IMR-90 (cell line): ENCODE results near the gene MAP4K1. TPM values are rescaled to one million over a fixed set of nuclear protein-coding genes. Genes with fewer than 3 reads are reported as not detected.

Experiments
- ATAC-seq: fragments of 200-7000 bp; cut with Tn5 transposase; 2 replicates; pipeline ENCODE4 v1.9.1; 2020; ENCODE audit warnings: low read depth, mild to moderate bottlenecking, moderate library complexity
- BruUV-seq: library from RNA; stranded (reverse); fragments of 400-500 nt; replicated peaks from 2 replicates; lab custom pipeline; 2021; lab: Mats Ljungman, UMichigan
- CTCF ChIA-PET: fragments of 300-600 bp; formaldehyde crosslinking; extraction: SDS; loops from one replicate; lab custom pipeline; 2021; ENCODE audit warnings: antibody characterized with exemption; lab: Yijun Ruan, JAX
- POLR2A ChIA-PET: fragments of 300-600 bp; sonication (Branson Sonifier 250); formaldehyde crosslinking; loops from one replicate; lab custom pipeline; 2022; ENCODE audit warnings: antibody characterized with exemption; ENCODE audit not compliant: unreplicated experiment; lab: Charles Lee
- DNase-seq: peaks from one replicate; pipeline ENCODE4 v3.0.0; 2013
- H2AFZ ChIP-seq: replicated peaks from 2 replicates; pipeline ENCODE3; 2013; ENCODE audit warnings: low read length, mild to moderate bottlenecking; ENCODE audit not compliant: poor library complexity
- H2AK5ac ChIP-seq: 2 replicates; pipeline ENCODE4 v1.6.1; 2013; ENCODE audit warnings: low read depth, low read length, inconsistent platforms
- H2AK9ac ChIP-seq: replicated peaks from 2 replicates; pipeline ENCODE3; 2013; ENCODE audit warnings: mild to moderate bottlenecking, low read depth, low read length, moderate library complexity; ENCODE audit not compliant: poor library complexity
- H2BK120ac ChIP-seq: 2 replicates; pipeline ENCODE4 v1.6.1; 2013; ENCODE audit warnings: low read depth, low read length, inconsistent platforms
- H2BK15ac ChIP-seq: 3 replicates; pipeline ENCODE4 v1.6.1; 2013; ENCODE audit warnings: low read depth, low read length, inconsistent platforms
- H2BK20ac ChIP-seq: 2 replicates; pipeline ENCODE4 v1.6.1; 2013; ENCODE audit warnings: low read depth, mild to moderate bottlenecking, inconsistent platforms, low read length, moderate library complexity
- H2BK5ac ChIP-seq: 2 replicates; pipeline ENCODE4 v1.6.1; 2013; ENCODE audit warnings: mild to moderate bottlenecking, low read depth, low read length, inconsistent platforms; ENCODE audit not compliant: poor library complexity, severe bottlenecking
- H3K14ac ChIP-seq: replicated peaks from 2 replicates; pipeline ENCODE4 v1.6.1; 2013; ENCODE audit warnings: low read depth, low read length, inconsistent platforms
- H3K18ac ChIP-seq: 2 replicates; pipeline ENCODE4 v1.6.1; 2013; ENCODE audit warnings: low read depth, low read length, control low read depth
- H3K23ac ChIP-seq: 2 replicates; pipeline ENCODE4 v1.6.1; 2013; ENCODE audit warnings: low read depth, low read length, inconsistent platforms
- H3K27ac ChIP-seq: 2 replicates; pipeline ENCODE4 v1.5.1; 2013; ENCODE audit warnings: mild to moderate bottlenecking, control low read depth, low read length; ENCODE audit not compliant: insufficient read depth
- H3K27me3 ChIP-seq: 2 replicates; pipeline ENCODE4 v1.6.1; 2013; ENCODE audit warnings: low read length; ENCODE audit not compliant: control insufficient read depth, insufficient read depth
- H3K36me3 ChIP-seq: 2 replicates; pipeline ENCODE4 v1.6.1; 2013; ENCODE audit warnings: low read length, mixed read lengths; ENCODE audit not compliant: control insufficient read depth, insufficient read depth
- H3K4ac ChIP-seq: 2 replicates; pipeline ENCODE4 v1.6.1; 2013; ENCODE audit warnings: low read depth, low read length, inconsistent platforms
- H3K4me1 ChIP-seq: 2 replicates; pipeline ENCODE4 v1.6.1; 2013; ENCODE audit warnings: low read length, mixed read lengths; ENCODE audit not compliant: control insufficient read depth, insufficient read depth
- H3K4me2 ChIP-seq: 2 replicates; pipeline ENCODE4 v1.6.1; 2013; ENCODE audit warnings: low read depth, mild to moderate bottlenecking, control low read depth, low read length, moderate library complexity
- H3K4me3 ChIP-seq: 2 replicates; pipeline ENCODE4 v1.5.1; 2013; ENCODE audit warnings: low read depth, mild to moderate bottlenecking, control low read depth, low read length, moderate library complexity; ENCODE audit not compliant: insufficient read depth
- H3K56ac ChIP-seq: 2 replicates; pipeline ENCODE4 v1.6.1; 2013; ENCODE audit warnings: low read length, inconsistent platforms; ENCODE audit not compliant: insufficient read depth; ENCODE audit errors: extremely low read depth
- H3K79me1 ChIP-seq, 2 experiments: 2 replicates each; pipeline ENCODE4 v1.6.1; 2013; ENCODE audit warnings: low read length in 2 of 2, inconsistent platforms in 1 of 2, low read depth in 1 of 2
- H3K9ac ChIP-seq: 2 replicates; pipeline ENCODE4 v1.6.1; 2013; ENCODE audit warnings: low read depth, low read length, control low read depth
- H3K9me1 ChIP-seq: 2 replicates; pipeline ENCODE4 v1.6.1; 2013; ENCODE audit warnings: low read length, inconsistent platforms; ENCODE audit not compliant: insufficient read depth
- H3K9me3 ChIP-seq: 2 replicates; pipeline ENCODE4 v1.6.1; 2013; ENCODE audit warnings: low read length; ENCODE audit not compliant: control insufficient read depth, insufficient read depth
- H4K20me1 ChIP-seq: 2 replicates; pipeline ENCODE4 v1.6.1; 2013; ENCODE audit warnings: low read length, inconsistent platforms; ENCODE audit not compliant: insufficient read depth
- H4K5ac ChIP-seq: 2 replicates; pipeline ENCODE4 v1.6.1; 2013; ENCODE audit warnings: mild to moderate bottlenecking, low read depth, low read length, control low read depth
- H4K8ac ChIP-seq, 2 experiments: 2 replicates each; pipeline ENCODE4 v1.6.1; 2013; ENCODE audit warnings: low read depth in 2 of 2, low read length in 2 of 2, control low read depth in 1 of 2, inconsistent platforms in 1 of 2
- H4K91ac ChIP-seq: 2 replicates; pipeline ENCODE4 v1.6.1; 2013; ENCODE audit warnings: low read depth, low read length, inconsistent platforms; ENCODE audit not compliant: insufficient read depth
- BHLHE40 ChIP-seq: fragments of 150-350 bp; IDR thresholded peaks from 2 replicates; pipeline ENCODE4 v1.6.1; 2016; ENCODE audit warnings: mild to moderate bottlenecking, low read depth, low read length
- CEBPB ChIP-seq: IDR thresholded peaks from 2 replicates; pipeline ENCODE4 v1.6.1; 2012; ENCODE audit warnings: low read depth, low read length, improper control_type of control experiment
- CHD1 ChIP-seq: IDR thresholded peaks from 2 replicates; pipeline ENCODE4 v1.6.1; 2012; ENCODE audit warnings: low read depth, low read length, improper control_type of control experiment
- CTCF ChIP-seq: conservative IDR thresholded peaks from 2 replicates; pipeline ENCODE4 v1.5.1; 2012; ENCODE audit warnings: mild to moderate bottlenecking, low read depth, low read length, improper control_type of control experiment
- ELK1 ChIP-seq: fragments of 150-350 bp; IDR thresholded peaks from 2 replicates; pipeline ENCODE4 v1.6.1; 2016; ENCODE audit warnings: low read depth, mild to moderate bottlenecking, low read length, moderate library complexity, borderline replicate concordance
- FOS ChIP-seq: fragments of 150-350 bp; IDR thresholded peaks from 2 replicates; pipeline ENCODE4 v1.6.1; 2016; ENCODE audit warnings: low read depth, low read length
- MAFK ChIP-seq: IDR thresholded peaks from 2 replicates; pipeline ENCODE4 v1.6.1; 2012; ENCODE audit warnings: low read depth, low read length, improper control_type of control experiment
- MAZ ChIP-seq: IDR thresholded peaks from 2 replicates; pipeline ENCODE4 v1.6.1; 2012; ENCODE audit warnings: low read depth, mild to moderate bottlenecking, low read length, improper control_type of control experiment, moderate library complexity, borderline replicate concordance
- MXI1 ChIP-seq: IDR thresholded peaks from 2 replicates; pipeline ENCODE4 v1.6.1; 2012; ENCODE audit warnings: low read depth, mild to moderate bottlenecking, low read length, moderate library complexity, borderline replicate concordance
- NFE2L2 ChIP-seq: fragments of 150-350 bp; IDR thresholded peaks from 2 replicates; pipeline ENCODE4 v1.6.1; 2016; ENCODE audit warnings: low read depth, mild to moderate bottlenecking, low read length
- POLR2A ChIP-seq: IDR thresholded peaks from 2 replicates; pipeline ENCODE4 v1.6.1; 2012; ENCODE audit warnings: mild to moderate bottlenecking, low read depth, low read length
- RAD21 ChIP-seq: IDR thresholded peaks from 2 replicates; pipeline ENCODE4 v1.6.1; 2012; ENCODE audit warnings: low read length, improper control_type of control experiment
- RCOR1 ChIP-seq: IDR thresholded peaks from 2 replicates; pipeline ENCODE4 v1.6.1; 2012; ENCODE audit warnings: mild to moderate bottlenecking, low read length, improper control_type of control experiment; ENCODE audit not compliant: insufficient replicate concordance
- RFX5 ChIP-seq: IDR thresholded peaks from 2 replicates; pipeline ENCODE4 v1.8.0; 2012; ENCODE audit warnings: low read depth, mild to moderate bottlenecking, low read length, moderate library complexity
- SMC3 ChIP-seq: fragments of 150-350 bp; IDR thresholded peaks from 2 replicates; pipeline ENCODE4 v1.6.1; 2016; ENCODE audit warnings: low read depth, mild to moderate bottlenecking, antibody characterized with exemption, low read length, moderate library complexity
- USF2 ChIP-seq: fragments of 150-350 bp; IDR thresholded peaks from 2 replicates; pipeline ENCODE4 v1.6.1; 2017; ENCODE audit warnings: mild to moderate bottlenecking, antibody characterized with exemption, low read length, low read depth
- WGBS, 2 experiments: methylation state at CpG; one replicate each; pipeline versions ENCODE4 v1.1.5 to v1.1.7; 2013; ENCODE audit warnings: missing lambda C conversion rate in 2 of 2; ENCODE audit not compliant: insufficient read length in 1 of 2; ENCODE audit errors: extremely low coverage in 2 of 2; 5-methylcytosine and 5-hydroxymethylcytosine counted together
- dilution Hi-C: fragments of 300-500 bp; cut with HindIII; formaldehyde crosslinking; loops from one replicate; pipeline ENCODE4 v1.14.3; 2018; ENCODE audit warnings: low sequenced_read_pairs; ENCODE audit not compliant: unreplicated experiment
- in situ Hi-C: fragments of 300-500 bp; cut with MboI; formaldehyde crosslinking; loops from 3 replicates; pipeline ENCODE4 v1.14.3; 2019; ENCODE audit warnings: low sequenced_read_pairs, inconsistent platforms, mixed read lengths
- intact Hi-C: fragments of 100-400 bp; cut with micrococcal nuclease; formaldehyde crosslinking; loops from 2 replicates; pipeline ENCODE4 v1.10.0; 2022
- polyA plus RNA-seq, 3 experiments: library from polyadenylated mRNA; depleted of rRNA; stranded (reverse); fragments of >200 nt; gene quantifications; 2 replicates each; pipeline ENCODE4 v1.2.3, GENCODE V29; 2012; ENCODE audit warnings: low replicate concordance in 1 of 3
- total RNA-seq: library from RNA; depleted of rRNA; stranded (reverse); fragments of >200 nt; gene quantifications from 2 replicates; pipeline ENCODE4 v1.2.3, GENCODE V29; 2012

The MAP4K1 gene
- total and polyA plus RNA-seq, 2 of the 4 experiments (the other 2 are of a cell fraction) = 0.22 TPM; not detected in 1

GRCh38 chr19:38569368-38569983, 48.3 kb downstream of the MAP4K1 start:
- ChIA-PET POLR2A (no interaction called here), CTCF (no interaction called here)
- H3K4me1 ChIP-seq = no peaks in the 10 kb centered on the region
- H3K4me2 ChIP-seq = no peak overlapping the region
- H2BK20ac ChIP-seq = no peak overlapping the region
- TF ChIP-seq MAZ (no peak), SMC3 (no peak), CHD1 (no peak), FOS (no peak), ELK1 (no peak), RCOR1 (no peak), USF2 (no peak), POLR2A (no peak), MAFK (no peak), RFX5 (no peak), MXI1 (no peak), CTCF (no peak), NFE2L2 (no peak), RAD21 (no peak), CEBPB (no peak), BHLHE40 (no peak)
- ATAC-seq (no peak), DNase-seq (no peak)
- no peak overlapping the region for H3K27ac ChIP-seq
- H2BK120ac ChIP-seq = no peak overlapping the region
- H3K9me1 ChIP-seq = no peaks in the 10 kb centered on the region
- no peaks in the 10 kb centered on the region for H3K9me3 ChIP-seq
- 60% methylated on average over 3 of the region's 6 CpGs; no CpG with 5 or more reads in 1 of the 2 experiments for WGBS, 2 experiments
- no peaks in the 10 kb centered on the region for H4K20me1 ChIP-seq
- dilution Hi-C loops (no loop called here), intact Hi-C loops (no loop called here), in situ Hi-C loops (no loop called here)
- BruUV-seq = no TSS peak
- no peak overlapping the region for H3K56ac ChIP-seq
- H2AK9ac ChIP-seq = no peak overlapping the region
- H4K5ac ChIP-seq = no peak overlapping the region
- peaks cover 27% of the 10 kb centered on the region for H3K27me3 ChIP-seq
- no peak overlapping the region for H2AFZ ChIP-seq
- H3K4ac ChIP-seq = no peak overlapping the region
- H3K14ac ChIP-seq = no peak overlapping the region
- H2AK5ac ChIP-seq = no peak overlapping the region
- H4K8ac ChIP-seq = no peak overlapping the region
- H4K91ac ChIP-seq = no peak overlapping the region
- no peak overlapping the region for H3K18ac ChIP-seq
- H2BK15ac ChIP-seq = no peak overlapping the region
- no peaks in the 10 kb centered on the region for H3K36me3 ChIP-seq
- no peak overlapping the region for H3K23ac ChIP-seq
- H2BK5ac ChIP-seq = no peak overlapping the region
- no peaks in the 10 kb centered on the region for H3K79me1 ChIP-seq
- H3K9ac ChIP-seq = no peak overlapping the region
- H3K4me3 ChIP-seq = no peak overlapping the region
